ENCODE data around the gene UVRAG. TPM values are rescaled to one million over a fixed set of nuclear protein-coding genes. Genes with fewer than 3 reads are reported as not detected.

UVRAG gene
- total and polyA plus RNA-seq, 2 of the 4 experiments (the other 2 are of a cell fraction): 5.6 to 10.9 TPM

DNA sequence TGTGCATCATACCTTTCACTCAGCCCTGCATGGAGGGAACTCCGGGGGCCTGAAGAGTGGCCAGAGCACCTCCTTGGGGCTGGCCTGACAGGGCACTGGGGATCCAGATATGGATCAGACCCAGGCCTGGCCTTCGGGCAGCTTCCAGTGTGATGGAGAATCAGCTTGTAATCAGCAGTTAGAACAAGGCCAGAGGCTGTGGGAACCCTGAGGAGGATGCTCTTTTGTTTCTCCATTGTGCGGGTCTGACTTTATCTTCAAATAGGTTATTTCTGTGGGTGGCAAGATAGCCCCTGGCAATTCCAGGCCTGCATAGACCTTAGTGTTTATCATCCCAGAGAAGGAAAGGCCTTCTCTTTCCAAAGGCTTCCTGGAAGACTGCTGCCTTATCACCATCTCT, 34.1 kb upstream of the UVRAG start:
- ATAC-seq (ENCODE audit: low read depth) (no peak), DNase-seq (no peak)
- Histone ChIP-seq H2BK20ac (ENCODE audit: low read depth, low read length) (no peak overlapping the region), H2BK120ac (ENCODE audit: low read depth, low read length) (no peak overlapping the region), H3K9me3 (ENCODE audit: control insufficient read depth, insufficient read depth, low read length) (no peaks in the 10 kb centered on the region), H2BK5ac (ENCODE audit: low read depth, low read length, poor library complexity, severe bottlenecking) (no peak overlapping the region), H3K23ac (ENCODE audit: low read depth, low read length) (no peak overlapping the region), H3K4me2 (ENCODE audit: low read depth, low read length) (no peak overlapping the region), H4K5ac (ENCODE audit: low read depth, low read length) (no peak overlapping the region), H3K9me1 (ENCODE audit: insufficient read depth, low read length) (no peaks in the 10 kb centered on the region), H3K79me1 (ENCODE audit: low read depth in 1 of 2, low read length in 2 of 2) (no peaks in the 10 kb centered on the region), H3K4ac (ENCODE audit: low read depth, low read length) (no peak overlapping the region), H3K36me3 (ENCODE audit: control insufficient read depth, insufficient read depth, low read length) (no peaks in the 10 kb centered on the region), H2AK9ac (replicated peaks; ENCODE audit: low read depth, low read length, poor library complexity) (no peak overlapping the region), H2BK15ac (ENCODE audit: low read depth, low read length) (no peak overlapping the region), H3K4me3 (ENCODE audit: insufficient read depth, low read depth, low read length) (no peak overlapping the region), H4K20me1 (ENCODE audit: insufficient read depth, low read length) (no peaks in the 10 kb centered on the region), H3K14ac (replicated peaks; ENCODE audit: low read depth, low read length) (no peak overlapping the region), H3K18ac (ENCODE audit: low read depth, low read length) (no peak overlapping the region), H3K27me3 (ENCODE audit: control insufficient read depth, insufficient read depth, low read length) (peaks cover 18% of the 10 kb centered on the region; the same call in 1 of the 2 replicates), H3K4me1 (ENCODE audit: control insufficient read depth, insufficient read depth, low read length) (no peaks in the 10 kb centered on the region), H4K91ac (ENCODE audit: insufficient read depth, low read depth, low read length) (no peak overlapping the region), H2AK5ac (ENCODE audit: low read depth, low read length) (no peak overlapping the region), H3K9ac (ENCODE audit: low read depth, low read length) (no peak overlapping the region), H3K27ac (ENCODE audit: insufficient read depth, low read length) (no peak overlapping the region), H4K8ac (ENCODE audit: low read depth in 2 of 2, low read length in 2 of 2) (no peak overlapping the region), H2AFZ (replicated peaks; ENCODE audit: low read length, poor library complexity) (no peak overlapping the region), H3K56ac (ENCODE audit: extremely low read depth, insufficient read depth, low read length) (no peak overlapping the region)
- in situ Hi-C loops (cut with MboI; ENCODE audit: low sequenced_read_pairs): no loop called here
- no peak for TF ChIP-seq MXI1 (IDR thresholded peaks at IDR 0.05; ENCODE audit: borderline replicate concordance, low read depth, low read length)
- no peak for TF ChIP-seq MAZ (IDR thresholded peaks at IDR 0.05; ENCODE audit: borderline replicate concordance, low read depth, low read length)
- intact Hi-C loops (cut with micrococcal nuclease): no loop called here
- CTCF ChIA-PET: interaction anchor here (0.6 kb wide), 1 partner anchor 11 kb away, joined by 3 read pairs; no protein-coding TSS in a partner anchor
- POLR2A ChIA-PET (ENCODE audit: unreplicated experiment): no interaction called here
- BruUV-seq (replicated peaks): no TSS peak
- dilution Hi-C loops (cut with HindIII; ENCODE audit: low sequenced_read_pairs, unreplicated experiment): no loop called here
- WGBS, 2 experiments (ENCODE audit: extremely low coverage in 2 of 2, insufficient read length in 1 of 2): 17% methylated on average over 1 of the region's 3 CpGs; no CpG with 5 or more reads in 1 of the 2 experiments

Data from IMR-90 (cell line).